A549 (cell line): ENCODE measurements around the gene RET.

Source experiments
- CTCF ChIP-seq: fragments of >200 bp; sonication (Bioruptor Twin); formaldehyde crosslinking; IDR thresholded peaks from 3 replicates; pipeline ENCODE4 v1.5.1; 2016
- ESRRA ChIP-seq: fragments of 150-350 bp; IDR thresholded peaks from 2 replicates; pipeline ENCODE4 v1.6.1; 2014; ENCODE audit warnings: mild to moderate bottlenecking, low read length, borderline replicate concordance
- GATA3 ChIP-seq: IDR thresholded peaks from 2 replicates; pipeline ENCODE4 v1.6.1; 2012; ENCODE audit warnings: borderline replicate concordance
- MAX ChIP-seq: IDR thresholded peaks from 2 replicates; pipeline ENCODE4 v1.6.1; 2012
- MYC ChIP-seq: IDR thresholded peaks from 2 replicates; pipeline ENCODE4 v1.6.1; 2012; ENCODE audit warnings: mild to moderate bottlenecking, inconsistent platforms, low read length, improper control_type of control experiment, borderline replicate concordance
- NFE2L2 ChIP-seq: fragments of 150-350 bp; conservative IDR thresholded peaks from 2 replicates; pipeline ENCODE4 v1.6.1; 2014; ENCODE audit warnings: low read length
- POLR2A ChIP-seq: IDR thresholded peaks from 2 replicates; pipeline ENCODE4 v1.6.1; 2012; ENCODE audit warnings: mild to moderate bottlenecking, low read length
- RAD21 ChIP-seq, 2 experiments: fragments of >200 bp in 1 of 2; sonication (Bioruptor Twin) in 1 of 2; formaldehyde crosslinking in 1 of 2; IDR thresholded peaks in 1 of 2; conservative IDR thresholded peaks in 1 of 2; 2 replicates in 1 of 2; 3 replicates in 1 of 2; pipeline ENCODE4 v1.6.1; 2012 to 2018; ENCODE audit warnings: inconsistent platforms in 1 of 2
- RCOR1 ChIP-seq: fragments of 150-350 bp; IDR thresholded peaks from 2 replicates; pipeline ENCODE4 v1.6.1; 2014; ENCODE audit warnings: antibody characterized with exemption, low read length, low read depth
- REST ChIP-seq: fragments of 200-600 bp; sonication (generic); IDR thresholded peaks from 2 replicates; pipeline ENCODE4 v1.6.1; 2016; ENCODE audit warnings: antibody characterized with exemption, mild to moderate bottlenecking, moderate library complexity
- SMC3 ChIP-seq: fragments of >200 bp; sonication (Bioruptor Twin); formaldehyde crosslinking; IDR thresholded peaks from 3 replicates; pipeline ENCODE4 v1.6.1; 2018; ENCODE audit warnings: inconsistent platforms

- no peak for TF ChIP-seq REST
- TF ChIP-seq CTCF: no peak
- no peak for TF ChIP-seq RCOR1
- TF ChIP-seq NFE2L2: no peak
- no peak for TF ChIP-seq MYC
- TF ChIP-seq MAX: no peak
- no peak for TF ChIP-seq GATA3
- no peak for TF ChIP-seq ESRRA
- TF ChIP-seq POLR2A: peak; percentile 16; the same call in 1 of the 2 replicates
- no peak for TF ChIP-seq RAD21 (conservative IDR thresholded peaks at IDR 0.05 in 1 of 2, IDR thresholded peaks at IDR 0.05 in 1 of 2)
- no peak for TF ChIP-seq SMC3
Observed at GRCh38 chr10:43056568-43057011, 20.3 kb upstream of the RET start.
